GM12874 (cell line): ENCODE data around the gene ABLIM2.

Experiments
- TF ChIP-seq, protein P1 (sequence below): IDR thresholded peaks from 2 replicates; pipeline ENCODE4 v1.5.1; 2011; ENCODE audit warnings: low read depth, mild to moderate bottlenecking, control low read depth, low read length, moderate library complexity; ENCODE audit not compliant: insufficient read depth

Gene ABLIM2

GRCh38 chr4:8081621-8082516 is 76.7 kb downstream of the ABLIM2 start:
- TF ChIP-seq, protein P1, sequence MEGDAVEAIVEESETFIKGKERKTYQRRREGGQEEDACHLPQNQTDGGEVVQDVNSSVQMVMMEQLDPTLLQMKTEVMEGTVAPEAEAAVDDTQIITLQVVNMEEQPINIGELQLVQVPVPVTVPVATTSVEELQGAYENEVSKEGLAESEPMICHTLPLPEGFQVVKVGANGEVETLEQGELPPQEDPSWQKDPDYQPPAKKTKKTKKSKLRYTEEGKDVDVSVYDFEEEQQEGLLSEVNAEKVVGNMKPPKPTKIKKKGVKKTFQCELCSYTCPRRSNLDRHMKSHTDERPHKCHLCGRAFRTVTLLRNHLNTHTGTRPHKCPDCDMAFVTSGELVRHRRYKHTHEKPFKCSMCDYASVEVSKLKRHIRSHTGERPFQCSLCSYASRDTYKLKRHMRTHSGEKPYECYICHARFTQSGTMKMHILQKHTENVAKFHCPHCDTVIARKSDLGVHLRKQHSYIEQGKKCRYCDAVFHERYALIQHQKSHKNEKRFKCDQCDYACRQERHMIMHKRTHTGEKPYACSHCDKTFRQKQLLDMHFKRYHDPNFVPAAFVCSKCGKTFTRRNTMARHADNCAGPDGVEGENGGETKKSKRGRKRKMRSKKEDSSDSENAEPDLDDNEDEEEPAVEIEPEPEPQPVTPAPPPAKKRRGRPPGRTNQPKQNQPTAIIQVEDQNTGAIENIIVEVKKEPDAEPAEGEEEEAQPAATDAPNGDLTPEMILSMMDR: no peak

- TF ChIP-seq, protein P1: no peak
Observed at GRCh38 chr4:8081171-8081570, 77.4 kb downstream of the ABLIM2 start.

DNA sequence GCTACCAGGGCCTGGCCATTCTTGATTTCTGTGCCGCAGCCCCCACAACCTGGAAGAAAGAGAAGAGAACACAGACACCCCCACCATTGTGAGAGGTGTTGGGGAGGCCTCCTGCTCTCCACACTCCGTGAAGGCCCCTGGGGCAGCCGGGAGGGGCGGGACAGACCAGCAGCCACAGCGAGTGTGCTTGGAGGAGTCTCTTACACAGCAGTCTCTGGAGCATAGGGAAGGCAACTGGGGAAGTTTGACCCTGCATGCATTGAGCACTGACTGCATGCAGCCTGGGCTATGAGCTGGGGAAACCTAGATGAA is 77.9 kb downstream of the ABLIM2 start:
- TF ChIP-seq, protein P1: no peak

DNA sequence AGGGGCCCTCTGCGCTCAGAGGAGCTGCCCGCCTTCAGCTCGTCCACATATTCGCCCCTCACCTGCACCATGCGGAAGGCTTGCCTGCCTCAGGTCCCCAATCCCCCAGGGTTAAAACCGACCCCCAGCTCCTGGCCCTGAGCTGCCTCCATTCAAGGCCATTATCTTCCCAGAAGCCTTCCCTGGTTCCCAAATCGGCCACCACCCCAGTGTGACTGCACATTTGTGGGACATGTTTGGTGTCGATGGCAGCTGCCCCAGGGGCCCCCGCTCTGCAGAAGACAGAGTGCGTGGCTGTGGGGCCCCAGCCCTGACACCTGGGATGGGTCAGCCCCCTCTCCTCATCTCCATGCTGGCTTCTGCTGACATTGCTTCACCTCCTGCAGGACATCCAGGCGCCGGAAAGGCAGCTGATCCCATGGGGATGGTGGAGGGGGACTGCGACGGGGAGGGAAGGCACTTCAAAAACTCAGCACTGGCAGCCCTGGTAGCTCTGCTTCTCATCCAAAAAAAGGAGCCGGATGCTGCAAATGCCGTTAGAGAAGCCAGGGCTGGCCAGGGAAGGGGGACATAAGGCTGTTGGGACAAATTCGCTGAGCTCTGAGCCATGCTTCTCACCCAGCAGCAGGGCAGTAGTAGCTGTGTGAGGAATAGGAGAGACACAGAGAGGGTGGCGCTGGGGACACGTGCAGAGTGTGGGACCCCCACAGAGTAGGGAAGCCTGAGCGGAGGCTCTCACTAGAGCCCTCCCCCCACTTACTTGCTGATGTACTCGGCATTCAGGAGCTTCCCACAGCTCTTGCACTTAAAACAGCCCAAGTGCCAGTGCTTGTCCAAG is 78.5 kb downstream of the ABLIM2 start:
- TF ChIP-seq, protein P1: no peak

DNA sequence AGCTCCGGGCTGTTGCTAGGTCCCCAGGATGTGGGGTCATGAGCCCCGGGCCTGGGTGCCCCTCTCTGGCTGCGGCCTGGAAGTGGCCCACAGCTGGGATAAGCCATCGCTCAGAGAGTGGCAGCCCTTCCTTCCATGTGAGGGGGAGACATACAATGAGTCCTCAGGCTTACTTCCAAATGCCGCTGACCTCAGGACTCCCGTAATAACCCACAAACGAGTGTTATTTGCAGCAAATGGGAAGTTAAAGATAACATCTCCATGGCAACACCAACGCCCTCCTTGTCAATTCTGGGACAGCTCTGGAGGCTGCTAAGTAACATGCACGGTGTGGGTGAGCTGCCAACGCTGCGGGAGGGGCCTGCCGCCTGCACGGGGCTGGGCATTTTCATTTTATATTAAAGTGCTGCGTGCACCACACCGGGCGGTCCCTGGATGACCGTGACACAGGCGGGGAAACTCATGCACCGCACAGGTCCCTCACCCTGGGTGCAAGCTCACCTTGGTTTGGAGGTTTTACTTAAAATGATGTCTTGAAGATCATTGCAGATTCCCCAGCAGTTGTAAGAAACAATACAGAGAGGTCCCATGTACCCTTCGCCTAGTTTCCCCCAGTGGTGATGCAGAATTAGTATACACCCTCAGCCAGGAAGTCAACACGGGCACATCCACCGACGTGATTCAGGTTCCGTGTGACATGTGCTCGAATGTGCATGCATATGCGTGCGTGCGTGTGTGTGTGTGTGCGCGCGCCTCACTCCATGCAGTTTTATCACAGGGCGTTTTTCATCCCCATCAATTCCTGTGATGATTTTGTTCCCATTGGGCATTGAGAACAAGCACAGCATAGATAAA is 79.4 kb downstream of the ABLIM2 start:
- TF ChIP-seq, protein P1: no peak

DNA sequence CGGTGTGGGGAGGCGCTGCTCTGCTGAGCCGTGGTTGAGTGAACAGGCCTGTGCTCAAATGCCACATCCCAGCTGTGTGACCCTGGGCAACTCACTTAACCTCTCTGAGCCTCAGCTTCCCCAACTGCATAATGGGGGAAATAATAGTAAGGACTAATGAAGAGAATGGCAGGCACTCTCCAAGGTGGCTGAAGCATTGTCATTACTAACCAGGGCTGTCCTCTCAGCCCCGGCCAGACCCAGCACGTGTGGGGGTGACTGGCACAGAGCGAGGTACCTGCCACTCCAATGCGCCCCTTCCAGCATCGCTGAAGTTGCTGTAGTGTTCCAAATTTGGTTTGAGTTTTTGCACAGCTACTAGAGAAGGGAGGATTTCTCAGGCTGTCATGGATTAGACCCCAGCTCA is 80.0 kb downstream of the ABLIM2 start:
- TF ChIP-seq, protein P1: no peak

DNA sequence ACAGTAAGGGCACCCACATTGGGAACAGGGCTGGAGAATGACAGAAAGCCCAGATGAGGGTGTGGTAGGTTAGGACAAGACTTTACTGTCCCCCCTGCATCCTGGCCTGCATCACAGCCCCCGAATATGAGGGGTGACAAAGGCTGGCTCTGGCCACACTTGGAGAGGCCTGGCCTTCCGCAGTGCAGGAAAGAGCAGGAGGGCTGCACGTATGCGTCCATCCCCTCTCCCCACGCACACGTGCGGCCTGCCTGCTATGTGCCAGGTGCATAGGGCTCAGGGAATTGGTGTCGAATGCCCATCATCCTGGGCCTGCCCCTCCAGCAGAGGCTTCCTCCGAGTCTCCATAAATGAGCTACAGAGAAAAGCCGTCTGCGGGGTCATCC is 80.5 kb downstream of the ABLIM2 start:
- TF ChIP-seq, protein P1: no peak
